HCT116 (cell line): ENCODE measurements around the gene SLC18A2. TPM values are rescaled to one million over a fixed set of nuclear protein-coding genes. Genes with fewer than 3 reads are reported as not detected.

ENCODE experiments used
- ATAC-seq: fragments of 200-7000 bp; cut with Tn5 transposase; 2 replicates; pipeline ENCODE4 v1.9.1; 2020; ENCODE audit warnings: mild to moderate bottlenecking, moderate library complexity
- BruUV-seq: library from RNA; stranded (reverse); fragments of 400-500 nt; replicated peaks from 2 replicates; lab custom pipeline; 2021; lab: Mats Ljungman, UMichigan
- CTCF ChIA-PET: fragments of 300-600 bp; sonication (Branson Sonifier 250); formaldehyde crosslinking; loops from one replicate; lab custom pipeline; 2021; ENCODE audit warnings: antibody characterized with exemption; lab: Charles Lee
- POLR2A ChIA-PET: fragments of 300-600, 350-600 bp; sonication (Branson Sonifier 250); formaldehyde crosslinking; loops from one replicate; lab custom pipeline; 2021; ENCODE audit warnings: antibody characterized with exemption; lab: Charles Lee
- RAD21 ChIA-PET, 2 experiments: fragments of 300-600 bp; sonication (Branson Sonifier 250); formaldehyde crosslinking; loops; one replicate each; lab custom pipeline; 2023; ENCODE audit warnings: low total read pairs in 2 of 2; ENCODE audit not compliant: uncharacterized antibody in 2 of 2, unreplicated experiment in 2 of 2, low non-redundant PET in 1 of 2; lab: Charles Lee
- DNase-seq: peaks from one replicate; pipeline ENCODE4 v3.0.0-alpha.2; 2010; ENCODE audit warnings: low read depth, low spot score
- H2AFZ ChIP-seq: fragments of 200-600 bp; shearing (Covaris generic), sonication (generic); 2 replicates; pipeline ENCODE4 v1.6.1; 2017; ENCODE audit warnings: low read depth, mixed run types, mixed read lengths, antibody characterized with exemption, low read length; ENCODE audit not compliant: poor library complexity, severe bottlenecking
- H3K27ac ChIP-seq: 2 replicates; pipeline ENCODE4 v1.5.1; 2012; ENCODE audit warnings: low read depth, low read length
- H3K27me3 ChIP-seq: fragments of 200-600 bp; sonication (generic); 2 replicates; pipeline ENCODE4 v1.6.1; 2016; ENCODE audit warnings: mixed run types, low read length, mixed read lengths; ENCODE audit not compliant: insufficient read depth
- H3K36me3 ChIP-seq, 2 experiments: fragments of 200-500 bp in 1 of 2; fragments of 200-600 bp in 1 of 2; sonication (Bioruptor generic) in 1 of 2; sonication (generic) in 1 of 2; 2 replicates each; pipeline versions ENCODE4 v1.5.1 to v1.6.1; 2014 to 2016; ENCODE audit warnings: low read length in 2 of 2, inconsistent platforms in 1 of 2, mixed read lengths in 1 of 2, mixed run types in 1 of 2; ENCODE audit not compliant: insufficient read depth in 2 of 2, control insufficient read depth in 1 of 2
- H3K4me1 ChIP-seq, 2 experiments: fragments of 200-600 bp in 1 of 2; sonication (generic) in 1 of 2; 2 replicates each; pipeline versions ENCODE4 v1.5.1 to v1.6.1; 2012 to 2017; ENCODE audit warnings: low read length in 2 of 2, inconsistent platforms in 1 of 2, mild to moderate bottlenecking in 1 of 2, mixed read lengths in 1 of 2, mixed run types in 1 of 2, moderate library complexity in 1 of 2; ENCODE audit not compliant: insufficient read depth in 2 of 2, control insufficient read depth in 1 of 2
- H3K4me2 ChIP-seq: fragments of 200-600 bp; sonication (generic); 2 replicates; pipeline ENCODE4 v1.6.1; 2017; ENCODE audit warnings: mixed run types, low read length, mixed read lengths
- H3K4me3 ChIP-seq, 2 experiments: fragments of 200-600 bp in 1 of 2; sonication (generic) in 1 of 2; replicated peaks in 1 of 2; 2 replicates each; pipeline ENCODE4 v1.5.1; 2011 to 2016; ENCODE audit warnings: low read length in 2 of 2, control low read depth in 1 of 2, low read depth in 1 of 2, mild to moderate bottlenecking in 1 of 2, mixed read lengths in 1 of 2, mixed run types in 1 of 2
- H3K79me2 ChIP-seq: fragments of 200-600 bp; sonication (generic); 2 replicates; pipeline ENCODE4 v1.6.1; 2017; ENCODE audit warnings: mild to moderate bottlenecking, mixed run types, low read length, moderate library complexity, mixed read lengths; ENCODE audit not compliant: insufficient read depth
- H3K9ac ChIP-seq: fragments of 200-600 bp; sonication (generic); 2 replicates; pipeline ENCODE4 v1.6.1; 2016; ENCODE audit warnings: low read length, mixed read lengths
- H3K9me2 ChIP-seq: fragments of 200-600 bp; sonication (generic), shearing (Covaris generic); 2 replicates; pipeline ENCODE4 v1.6.1; 2017; ENCODE audit warnings: mixed run types, mild to moderate bottlenecking, moderate library complexity; ENCODE audit not compliant: insufficient read depth
- H3K9me3 ChIP-seq, 2 experiments: fragments of 200-500 bp in 1 of 2; fragments of 200-600 bp in 1 of 2; sonication (Bioruptor generic) in 1 of 2; sonication (generic) in 1 of 2; 2 replicates each; pipeline ENCODE4 v1.6.1; 2014 to 2017; ENCODE audit warnings: low read length in 2 of 2, mixed read lengths in 2 of 2, inconsistent platforms in 1 of 2, low read depth in 1 of 2, mild to moderate bottlenecking in 1 of 2, mixed run types in 1 of 2, moderate library complexity in 1 of 2; ENCODE audit not compliant: control insufficient read depth in 1 of 2, insufficient read depth in 1 of 2
- H4K20me1 ChIP-seq: fragments of 200-600 bp; sonication (generic), shearing (Covaris generic); 2 replicates; pipeline ENCODE4 v1.6.1; 2017; ENCODE audit warnings: mixed run types, mild to moderate bottlenecking, moderate library complexity; ENCODE audit not compliant: insufficient read depth
- CBX3 ChIP-seq: IDR thresholded peaks from 2 replicates; pipeline ENCODE4 v1.6.1; 2012; ENCODE audit warnings: low read depth
- EGR1 ChIP-seq: IDR thresholded peaks from 2 replicates; pipeline ENCODE4 v1.6.1; 2012; ENCODE audit warnings: low read depth
- ELF1 ChIP-seq: IDR thresholded peaks from 2 replicates; pipeline ENCODE4 v1.6.1; 2012; ENCODE audit warnings: low read depth, borderline replicate concordance
- EZH2phosphoT487 ChIP-seq: fragments of 200-600 bp; IDR thresholded peaks from 2 replicates; pipeline ENCODE4 v1.6.1; 2018; ENCODE audit warnings: antibody characterized with exemption, borderline replicate concordance
- POLR2A ChIP-seq: IDR thresholded peaks from 2 replicates; pipeline ENCODE4 v1.7.0; 2011; ENCODE audit warnings: borderline replicate concordance; ENCODE audit not compliant: insufficient read depth, insufficient read length; ENCODE audit errors: extremely low read depth
- POLR2AphosphoS5 ChIP-seq: IDR thresholded peaks from 2 replicates; pipeline ENCODE4 v1.6.1; 2011; ENCODE audit warnings: mild to moderate bottlenecking, low read depth, low read length, moderate library complexity
- RAD21 ChIP-seq: IDR thresholded peaks from 2 replicates; pipeline ENCODE4 v1.6.1; 2012; ENCODE audit warnings: low read depth, mild to moderate bottlenecking
- SIN3A ChIP-seq: IDR thresholded peaks from 2 replicates; pipeline ENCODE4 v1.6.1; 2012; ENCODE audit warnings: low read depth
- SP1 ChIP-seq: IDR thresholded peaks from 2 replicates; pipeline ENCODE4 v1.6.1; 2012; ENCODE audit warnings: low read depth
- SRF ChIP-seq: IDR thresholded peaks from 2 replicates; pipeline ENCODE4 v1.6.1; 2012; ENCODE audit warnings: low read depth
- TCF7L2 ChIP-seq: IDR thresholded peaks from 2 replicates; pipeline ENCODE4 v1.7.0; 2011; ENCODE audit warnings: borderline replicate concordance, inconsistent platforms; ENCODE audit not compliant: insufficient read depth, insufficient read length; ENCODE audit errors: extremely low read depth
- YY1 ChIP-seq: IDR thresholded peaks from 2 replicates; pipeline ENCODE4 v1.6.1; 2011; ENCODE audit warnings: low read length, low read depth, moderate library complexity, mild to moderate bottlenecking; ENCODE audit not compliant: insufficient replicate concordance; ENCODE audit errors: extremely low read depth
- ZNF274 ChIP-seq: fragments of 200-500 bp; sonication (Bioruptor generic); IDR thresholded peaks from 2 replicates; pipeline ENCODE4 v1.6.1; 2014; ENCODE audit warnings: mild to moderate bottlenecking, low read depth, low read length, inconsistent platforms
- intact Hi-C: fragments of 100-400 bp; cut with micrococcal nuclease; formaldehyde crosslinking; loops from 2 replicates; pipeline ENCODE4 v1.10.0; 2022
- total RNA-seq: library from RNA; stranded (reverse); gene quantifications from one replicate; pipeline ENCODE4 v1.2.1, GENCODE V29; 2021; ENCODE audit not compliant: unreplicated experiment
- TF ChIP-seq, protein P1 (sequence below): IDR thresholded peaks from 2 replicates; pipeline ENCODE4 v1.6.1; 2012; ENCODE audit warnings: low read depth
- TF ChIP-seq, protein P2 (sequence below): IDR thresholded peaks from 2 replicates; pipeline ENCODE4 v1.6.1; 2011; ENCODE audit warnings: mild to moderate bottlenecking, low read length, moderate library complexity; ENCODE audit not compliant: insufficient replicate concordance; ENCODE audit errors: extremely low read depth
- TF ChIP-seq, protein P3 (sequence below), 3 experiments: fragments of 200-600 bp in 1 of 3; sonication (generic) in 1 of 3; IDR thresholded peaks in 2 of 3; conservative IDR thresholded peaks in 1 of 3; 2 replicates each; pipeline ENCODE4 v1.5.1; 2012 to 2017; ENCODE audit warnings: low read depth in 2 of 3, low read length in 2 of 3, antibody characterized with exemption in 1 of 3, borderline replicate concordance in 1 of 3, control low read depth in 1 of 3, mild to moderate bottlenecking in 1 of 3, mixed read lengths in 1 of 3, mixed run types in 1 of 3, moderate library complexity in 1 of 3; ENCODE audit not compliant: insufficient read depth in 1 of 3
- TF ChIP-seq, protein P4 (sequence below): IDR thresholded peaks from 2 replicates; pipeline ENCODE4 v1.6.1; 2012

Gene SLC18A2
- total RNA-seq, 1 experiment from 2014 or later: not detected

DNA sequence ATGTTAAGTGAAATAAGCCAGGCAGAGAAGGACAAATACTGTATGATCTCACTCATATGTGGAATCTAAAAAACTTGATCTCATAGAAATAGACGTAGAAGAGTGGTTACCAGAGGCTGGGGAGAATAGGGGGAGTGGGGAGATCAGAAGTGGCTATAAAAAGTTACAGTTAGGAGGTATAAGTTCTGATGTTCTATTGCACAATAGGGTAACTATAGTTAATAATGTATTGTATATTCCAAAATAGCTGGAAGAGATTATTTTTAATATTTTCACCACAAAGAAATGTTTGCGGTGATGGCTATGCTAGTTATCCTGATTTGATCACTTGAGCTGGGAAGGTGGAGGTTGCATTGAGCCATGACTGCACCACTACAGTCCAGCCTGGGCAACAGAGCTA, 53.8 kb downstream of the SLC18A2 start:
- ChIA-PET CTCF (interaction anchor here (1.4 kb wide), 1 partner anchor 28 kb away, joined by 3 read pairs; no protein-coding TSS in a partner anchor), RAD21 (no interaction called here), POLR2A (no interaction called here)
- no peak overlapping the region for H3K4me3 ChIP-seq
- no peak overlapping the region for H3K9ac ChIP-seq
- no peaks in the 10 kb centered on the region for H3K9me3 ChIP-seq
- H4K20me1 ChIP-seq: peaks cover 23% of the 10 kb centered on the region; the same call in 1 of the 2 replicates
- H3K9me2 ChIP-seq: no peaks in the 10 kb centered on the region
- H3K4me2 ChIP-seq: no peak overlapping the region
- ATAC-seq: no peak
- no peaks in the 10 kb centered on the region for H3K27me3 ChIP-seq
- H3K4me1 ChIP-seq: no peaks in the 10 kb centered on the region
- H3K27ac ChIP-seq: no peak overlapping the region
- intact Hi-C loops: no loop called here
- H3K79me2 ChIP-seq: peaks cover 60% of the 10 kb centered on the region
- peaks cover 0 to 4% of the 10 kb centered on the region in 2 experiments; a peak in 2 of 4 replicates for H3K36me3 ChIP-seq
- no TSS peak for BruUV-seq
- TF ChIP-seq, protein P1, sequence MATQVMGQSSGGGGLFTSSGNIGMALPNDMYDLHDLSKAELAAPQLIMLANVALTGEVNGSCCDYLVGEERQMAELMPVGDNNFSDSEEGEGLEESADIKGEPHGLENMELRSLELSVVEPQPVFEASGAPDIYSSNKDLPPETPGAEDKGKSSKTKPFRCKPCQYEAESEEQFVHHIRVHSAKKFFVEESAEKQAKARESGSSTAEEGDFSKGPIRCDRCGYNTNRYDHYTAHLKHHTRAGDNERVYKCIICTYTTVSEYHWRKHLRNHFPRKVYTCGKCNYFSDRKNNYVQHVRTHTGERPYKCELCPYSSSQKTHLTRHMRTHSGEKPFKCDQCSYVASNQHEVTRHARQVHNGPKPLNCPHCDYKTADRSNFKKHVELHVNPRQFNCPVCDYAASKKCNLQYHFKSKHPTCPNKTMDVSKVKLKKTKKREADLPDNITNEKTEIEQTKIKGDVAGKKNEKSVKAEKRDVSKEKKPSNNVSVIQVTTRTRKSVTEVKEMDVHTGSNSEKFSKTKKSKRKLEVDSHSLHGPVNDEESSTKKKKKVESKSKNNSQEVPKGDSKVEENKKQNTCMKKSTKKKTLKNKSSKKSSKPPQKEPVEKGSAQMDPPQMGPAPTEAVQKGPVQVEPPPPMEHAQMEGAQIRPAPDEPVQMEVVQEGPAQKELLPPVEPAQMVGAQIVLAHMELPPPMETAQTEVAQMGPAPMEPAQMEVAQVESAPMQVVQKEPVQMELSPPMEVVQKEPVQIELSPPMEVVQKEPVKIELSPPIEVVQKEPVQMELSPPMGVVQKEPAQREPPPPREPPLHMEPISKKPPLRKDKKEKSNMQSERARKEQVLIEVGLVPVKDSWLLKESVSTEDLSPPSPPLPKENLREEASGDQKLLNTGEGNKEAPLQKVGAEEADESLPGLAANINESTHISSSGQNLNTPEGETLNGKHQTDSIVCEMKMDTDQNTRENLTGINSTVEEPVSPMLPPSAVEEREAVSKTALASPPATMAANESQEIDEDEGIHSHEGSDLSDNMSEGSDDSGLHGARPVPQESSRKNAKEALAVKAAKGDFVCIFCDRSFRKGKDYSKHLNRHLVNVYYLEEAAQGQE: no peak
- TF ChIP-seq POLR2AphosphoS5 (no peak), EZH2phosphoT487 (no peak), ELF1 (no peak), SRF (no peak), CBX3 (no peak), RAD21 (no peak), TCF7L2 (no peak), SP1 (no peak), YY1 (no peak), EGR1 (no peak), SIN3A (no peak), POLR2A (no peak), ZNF274 (no peak)
- TF ChIP-seq, protein P2, sequence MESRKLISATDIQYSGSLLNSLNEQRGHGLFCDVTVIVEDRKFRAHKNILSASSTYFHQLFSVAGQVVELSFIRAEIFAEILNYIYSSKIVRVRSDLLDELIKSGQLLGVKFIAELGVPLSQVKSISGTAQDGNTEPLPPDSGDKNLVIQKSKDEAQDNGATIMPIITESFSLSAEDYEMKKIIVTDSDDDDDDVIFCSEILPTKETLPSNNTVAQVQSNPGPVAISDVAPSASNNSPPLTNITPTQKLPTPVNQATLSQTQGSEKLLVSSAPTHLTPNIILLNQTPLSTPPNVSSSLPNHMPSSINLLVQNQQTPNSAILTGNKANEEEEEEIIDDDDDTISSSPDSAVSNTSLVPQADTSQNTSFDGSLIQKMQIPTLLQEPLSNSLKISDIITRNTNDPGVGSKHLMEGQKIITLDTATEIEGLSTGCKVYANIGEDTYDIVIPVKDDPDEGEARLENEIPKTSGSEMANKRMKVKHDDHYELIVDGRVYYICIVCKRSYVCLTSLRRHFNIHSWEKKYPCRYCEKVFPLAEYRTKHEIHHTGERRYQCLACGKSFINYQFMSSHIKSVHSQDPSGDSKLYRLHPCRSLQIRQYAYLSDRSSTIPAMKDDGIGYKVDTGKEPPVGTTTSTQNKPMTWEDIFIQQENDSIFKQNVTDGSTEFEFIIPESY: no peak
- TF ChIP-seq, protein P3, sequence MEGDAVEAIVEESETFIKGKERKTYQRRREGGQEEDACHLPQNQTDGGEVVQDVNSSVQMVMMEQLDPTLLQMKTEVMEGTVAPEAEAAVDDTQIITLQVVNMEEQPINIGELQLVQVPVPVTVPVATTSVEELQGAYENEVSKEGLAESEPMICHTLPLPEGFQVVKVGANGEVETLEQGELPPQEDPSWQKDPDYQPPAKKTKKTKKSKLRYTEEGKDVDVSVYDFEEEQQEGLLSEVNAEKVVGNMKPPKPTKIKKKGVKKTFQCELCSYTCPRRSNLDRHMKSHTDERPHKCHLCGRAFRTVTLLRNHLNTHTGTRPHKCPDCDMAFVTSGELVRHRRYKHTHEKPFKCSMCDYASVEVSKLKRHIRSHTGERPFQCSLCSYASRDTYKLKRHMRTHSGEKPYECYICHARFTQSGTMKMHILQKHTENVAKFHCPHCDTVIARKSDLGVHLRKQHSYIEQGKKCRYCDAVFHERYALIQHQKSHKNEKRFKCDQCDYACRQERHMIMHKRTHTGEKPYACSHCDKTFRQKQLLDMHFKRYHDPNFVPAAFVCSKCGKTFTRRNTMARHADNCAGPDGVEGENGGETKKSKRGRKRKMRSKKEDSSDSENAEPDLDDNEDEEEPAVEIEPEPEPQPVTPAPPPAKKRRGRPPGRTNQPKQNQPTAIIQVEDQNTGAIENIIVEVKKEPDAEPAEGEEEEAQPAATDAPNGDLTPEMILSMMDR (IDR thresholded peaks at IDR 0.05 in 2 of 3, conservative IDR thresholded peaks at IDR 0.05 in 1 of 3; ENCODE audit: borderline replicate concordance in 1 of 3, insufficient read depth in 1 of 3, low read depth in 2 of 3, low read length in 2 of 3): no peak
- TF ChIP-seq, protein P4, sequence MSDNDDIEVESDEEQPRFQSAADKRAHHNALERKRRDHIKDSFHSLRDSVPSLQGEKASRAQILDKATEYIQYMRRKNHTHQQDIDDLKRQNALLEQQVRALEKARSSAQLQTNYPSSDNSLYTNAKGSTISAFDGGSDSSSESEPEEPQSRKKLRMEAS: no peak
- no peak overlapping the region for H2AFZ ChIP-seq
- DNase-seq: no peak
